ENCODE measurements around the gene KRT6B.

- no peak for TF ChIP-seq EZH2 (IDR thresholded peaks at IDR 0.05; ENCODE audit: borderline replicate concordance, low read depth, low read length, severe bottlenecking)
- TF ChIP-seq CTCF (IDR thresholded peaks at IDR 0.05; ENCODE audit: extremely low read depth in 1 of 2, insufficient read depth in 1 of 2, low read depth in 1 of 2, low read length in 2 of 2) = no peak
- no peak for TF ChIP-seq MYC (IDR thresholded peaks at IDR 0.05; ENCODE audit: low read depth, low read length)
- TF ChIP-seq POLR2A (IDR thresholded peaks at IDR 0.05; ENCODE audit: low read depth, low read length) = no peak
- TF ChIP-seq MAX (IDR thresholded peaks at IDR 0.05; ENCODE audit: insufficient read depth, insufficient read length) = no peak
- no peak for TF ChIP-seq JUN (IDR thresholded peaks at IDR 0.05; ENCODE audit: borderline replicate concordance, insufficient read depth, insufficient read length, low read depth)
- TF ChIP-seq GATA2 (IDR thresholded peaks at IDR 0.05; ENCODE audit: insufficient read depth, insufficient read length, low read depth, low read length) = no peak
These were observed 7.0 kb downstream of the KRT6B start for GRCh38 chr12:52444647-52445595.
